Endothelial cell of umbilical vein (primary cell): ENCODE measurements around the gene MORN3. TPM values are rescaled to one million over a fixed set of nuclear protein-coding genes. Genes with fewer than 3 reads are reported as not detected.

ENCODE experiments used
- BruUV-seq: library from RNA; stranded (reverse); fragments of 400-500 nt; replicated peaks from 2 replicates; lab custom pipeline; 2021; lab: Mats Ljungman, UMichigan
- CTCF ChIA-PET: fragments of 300-600, 350-600 bp; sonication (Branson Sonifier 250); formaldehyde crosslinking; loops from one replicate; lab custom pipeline; 2021; ENCODE audit warnings: antibody characterized with exemption, inconsistent platforms; lab: Charles Lee
- POLR2A ChIA-PET: fragments of 300-600, 350-600 bp; sonication (Branson Sonifier 250); formaldehyde crosslinking; loops from one replicate; lab custom pipeline; 2021; ENCODE audit warnings: antibody characterized with exemption, inconsistent platforms; lab: Charles Lee
- DNase-seq: peaks from one replicate; pipeline ENCODE4 v3.0.0-alpha.2; 2011; ENCODE audit warnings: low read depth, low spot score
- FAIRE-seq: peaks from 2 replicates; lab custom pipeline; 2011; peaks lifted over from hg19 to GRCh38; lab: Jason Lieb, UNC
- H2AFZ ChIP-seq: 2 replicates; pipeline ENCODE4 v1.6.0; 2012; ENCODE audit warnings: low read depth, low read length, control low read depth, inconsistent platforms
- H3K27ac ChIP-seq: 2 replicates; pipeline ENCODE4 v1.5.1; 2011; ENCODE audit warnings: low read depth, mild to moderate bottlenecking, control low read depth, low read length, moderate library complexity; ENCODE audit not compliant: insufficient read depth
- H3K27me3 ChIP-seq, 2 experiments: 2 replicates each; pipeline versions ENCODE4 v1.6.0 to v1.6.1; 2011; ENCODE audit warnings: low read length in 2 of 2, mixed read lengths in 1 of 2; ENCODE audit not compliant: control insufficient read depth in 2 of 2, insufficient read depth in 2 of 2
- H3K36me3 ChIP-seq, 2 experiments: 2 replicates in 1 of 2; 3 replicates in 1 of 2; pipeline ENCODE4 v1.5.1; 2011; ENCODE audit warnings: low read length in 2 of 2, mild to moderate bottlenecking in 1 of 2, moderate library complexity in 1 of 2; ENCODE audit not compliant: control insufficient read depth in 2 of 2, insufficient read depth in 2 of 2; ENCODE audit errors: extremely low read depth in 1 of 2
- H3K4me1 ChIP-seq: 3 replicates; pipeline ENCODE4 v1.5.1; 2011; ENCODE audit warnings: mild to moderate bottlenecking, low read length; ENCODE audit not compliant: control insufficient read depth, insufficient read depth; ENCODE audit errors: extremely low read depth
- H3K4me2 ChIP-seq: 2 replicates; pipeline ENCODE4 v1.6.1; 2011; ENCODE audit warnings: low read length, control low read depth, mixed read lengths; ENCODE audit not compliant: insufficient read depth
- H3K4me3 ChIP-seq, 3 experiments: fragments of 200-600 bp in 1 of 3; sonication (generic), shearing (Covaris generic) in 1 of 3; replicated peaks in 1 of 3; 2 replicates each; pipeline ENCODE4 v1.5.1; 2011 to 2016; ENCODE audit warnings: control low read depth in 3 of 3, low read length in 3 of 3, mild to moderate bottlenecking in 2 of 3, inconsistent platforms in 1 of 3, low read depth in 1 of 3, moderate library complexity in 1 of 3; ENCODE audit not compliant: insufficient read depth in 1 of 3
- H3K79me2 ChIP-seq: 2 replicates; pipeline ENCODE4 v1.6.0; 2012; ENCODE audit warnings: low read length, inconsistent platforms; ENCODE audit not compliant: control insufficient read depth, insufficient read depth
- H3K9ac ChIP-seq: replicated peaks from 2 replicates; pipeline ENCODE3; 2011; ENCODE audit warnings: low read length, control low read depth; ENCODE audit not compliant: insufficient read depth; ENCODE audit errors: extremely low read depth
- H3K9me1 ChIP-seq: replicated peaks from 3 replicates; pipeline ENCODE4 v1.6.0; 2011; ENCODE audit warnings: mild to moderate bottlenecking, low read length; ENCODE audit not compliant: control insufficient read depth, insufficient read depth; ENCODE audit errors: extremely low read depth
- H3K9me3 ChIP-seq: replicated peaks from 2 replicates; pipeline ENCODE4 v1.5.1; 2012; ENCODE audit warnings: low read length, inconsistent platforms; ENCODE audit not compliant: control insufficient read depth, insufficient read depth
- H4K20me1 ChIP-seq: replicated peaks from 2 replicates; pipeline ENCODE3; 2011; ENCODE audit warnings: mild to moderate bottlenecking, low read length; ENCODE audit not compliant: control insufficient read depth, insufficient read depth; ENCODE audit errors: extremely low read depth
- CTCF ChIP-seq, 2 donors: IDR thresholded peaks; 1 replicate in 1 of 2; 2 replicates in 1 of 2; pipeline ENCODE4 v1.5.1; 2011; ENCODE audit warnings: low read length in 2 of 2, mild to moderate bottlenecking in 2 of 2, moderate library complexity in 2 of 2, control low read depth in 1 of 2, inconsistent platforms in 1 of 2, low read depth in 1 of 2; ENCODE audit not compliant: insufficient read depth in 1 of 2; ENCODE audit errors: extremely low read depth in 1 of 2
- EZH2 ChIP-seq: IDR thresholded peaks from 2 replicates; pipeline ENCODE4 v1.6.1; 2012; ENCODE audit warnings: borderline replicate concordance, low read depth, mild to moderate bottlenecking, moderate library complexity, low read length, inconsistent platforms; ENCODE audit not compliant: severe bottlenecking
- FOS ChIP-seq: IDR thresholded peaks from 2 replicates; pipeline ENCODE4 v1.6.1; 2011; ENCODE audit warnings: mild to moderate bottlenecking, low read length, moderate library complexity, borderline replicate concordance; ENCODE audit not compliant: insufficient read depth
- GATA2 ChIP-seq: IDR thresholded peaks from 2 replicates; pipeline ENCODE4 v1.7.0; 2011; ENCODE audit warnings: low read depth, mild to moderate bottlenecking, moderate library complexity, mixed read lengths, low read length; ENCODE audit not compliant: insufficient read length, insufficient read depth
- JUN ChIP-seq: IDR thresholded peaks from 2 replicates; pipeline ENCODE4 v1.6.1; 2011; ENCODE audit warnings: borderline replicate concordance, low read depth; ENCODE audit not compliant: insufficient read length, insufficient read depth
- MAX ChIP-seq: IDR thresholded peaks from 2 replicates; pipeline ENCODE4 v1.6.1; 2011; ENCODE audit not compliant: insufficient read depth, insufficient read length
- MYC ChIP-seq: IDR thresholded peaks from one replicate; pipeline ENCODE4 v1.6.1; 2011; ENCODE audit warnings: mild to moderate bottlenecking, low read depth, low read length
- POLR2A ChIP-seq: IDR thresholded peaks from 2 replicates; pipeline ENCODE4 v1.6.1; 2012; ENCODE audit warnings: low read depth, mild to moderate bottlenecking, control low read depth, low read length
- POLR2AphosphoS5 ChIP-seq: IDR thresholded peaks from 2 replicates; pipeline ENCODE4 v1.6.1; 2012; ENCODE audit warnings: low read depth, mild to moderate bottlenecking, control low read depth, low read length, moderate library complexity; ENCODE audit not compliant: insufficient read depth
- dilution Hi-C: fragments of 300-500 bp; cut with MboI; formaldehyde crosslinking; loops from one replicate; pipeline ENCODE4 v1.15.0; 2019; ENCODE audit warnings: low sequenced_read_pairs; ENCODE audit not compliant: extremely low pct_ligation_motif_present
- intact Hi-C: fragments of 100-400 bp; cut with micrococcal nuclease; formaldehyde crosslinking; loops from one replicate; pipeline ENCODE4 v1.10.0; 2022
- polyA plus RNA-seq, 4 experiments: library from polyadenylated mRNA; depleted of rRNA in 3 of 4; stranded (reverse) in 3 of 4; unstranded in 1 of 4; fragments of >200 nt; gene quantifications; 2 replicates each; pipeline versions ENCODE4 v1.2.1 to v1.2.3, GENCODE V29; 2011 to 2012; ENCODE audit warnings: missing spikeins in 1 of 4
- total RNA-seq: library from RNA; stranded (reverse); gene quantifications from 2 replicates; pipeline ENCODE4 v1.2.3, GENCODE V29; 2021

The MORN3 gene
- total and polyA plus RNA-seq, 2 donors (not counting 3 experiments of a cell fraction or from before 2014, with no cell fraction given): 0.66 to 0.73 TPM

- Histone ChIP-seq H3K27me3 (no peaks in the 10 kb centered on the region), H3K9ac (peak overlapping the region; percentile 42), H3K27ac (peak overlapping the region; percentile 67), H3K36me3 (no peaks in the 10 kb centered on the region), H2AFZ (peak overlapping the region; percentile 16), H3K9me1 (no peaks in the 10 kb centered on the region), H3K9me3 (no peaks in the 10 kb centered on the region), H4K20me1 (no peaks in the 10 kb centered on the region), H3K4me2 (peak overlapping the region; percentile 62), H3K4me1 (peaks cover 45% of the 10 kb centered on the region), H3K4me3 (peak overlapping the region; percentile 42 to 67 (median 47)), H3K79me2 (peaks cover 31% of the 10 kb centered on the region)
- DNase-seq (peak; percentile 80), FAIRE-seq (peak; percentile 79)
- intact Hi-C loops: loop anchor here (1.0 to 5.0 kb wide), 4 partner anchors 41 to 170 kb away; no protein-coding TSS in a partner anchor
- ChIA-PET CTCF (interaction anchor here (0.6 to 6.4 kb wide), 22 partner anchors 10 to 167 kb away, joined by 3 to 108 read pairs (median 4); partner anchors contain the start of genes MORN3 and RHOF), POLR2A (interaction anchor here (0.6 to 1.4 kb wide), 7 partner anchors 16 to 299 kb away, joined by 3 to 5 read pairs (median 4); no protein-coding TSS in a partner anchor)
- no peak for TF ChIP-seq GATA2
- TF ChIP-seq JUN: no peak
- no peak for TF ChIP-seq POLR2AphosphoS5
- no peak for TF ChIP-seq MYC
- no peak for TF ChIP-seq POLR2A
- TF ChIP-seq CTCF (IDR thresholded peaks at IDR 0.05; ENCODE audit: extremely low read depth in 1 of 2, insufficient read depth in 1 of 2, low read depth in 1 of 2, low read length in 2 of 2): no peak
- TF ChIP-seq MAX: no peak
- TF ChIP-seq EZH2: no peak
- no peak for TF ChIP-seq FOS
- dilution Hi-C loops: no loop called here
- BruUV-seq: no TSS peak
These were observed 42.4 kb downstream of the MORN3 start for GRCh38 chr12:121626853-121627640.
